B cell (primary cell): Measurements from ENCODE around the gene LAMTOR5.
"Not testable (repeated sequence)": the region's sequence is repeated elsewhere in the genome, so short reads cannot be mapped to it uniquely, and the experiment has no call there.

ENCODE experiments used
- CTCF ChIP-seq: fragments of 200-600 bp; IDR thresholded peaks from one replicate; pipeline ENCODE4 v1.8.0; 2022; ENCODE audit warnings: antibody characterized with exemption, mild to moderate bottlenecking
- EZH2 ChIP-seq: IDR thresholded peaks from 2 replicates; pipeline ENCODE4 v1.6.1; 2012; ENCODE audit warnings: borderline replicate concordance, low read depth, mild to moderate bottlenecking, moderate library complexity, low read length; ENCODE audit not compliant: insufficient read depth, poor library complexity, severe bottlenecking

- not testable (repeated sequence) for TF ChIP-seq EZH2, CTCF
These were observed 32.4 kb upstream of the LAMTOR5 start for GRCh38 chr1:110439873-110440272.
